Stimulated activated CD4-positive, alpha-beta T cell treated with anti-CD3 and anti-CD28 coated beads, Interleukin-15, amount 100 ng/mL, for 24 hours (primary cell): ENCODE data around the gene ABHD8.

Source experiments
- DNase-seq: peaks from one replicate; pipeline ENCODE4 v3.0.0-alpha.2; 2020

Gene ABHD8, protein sequence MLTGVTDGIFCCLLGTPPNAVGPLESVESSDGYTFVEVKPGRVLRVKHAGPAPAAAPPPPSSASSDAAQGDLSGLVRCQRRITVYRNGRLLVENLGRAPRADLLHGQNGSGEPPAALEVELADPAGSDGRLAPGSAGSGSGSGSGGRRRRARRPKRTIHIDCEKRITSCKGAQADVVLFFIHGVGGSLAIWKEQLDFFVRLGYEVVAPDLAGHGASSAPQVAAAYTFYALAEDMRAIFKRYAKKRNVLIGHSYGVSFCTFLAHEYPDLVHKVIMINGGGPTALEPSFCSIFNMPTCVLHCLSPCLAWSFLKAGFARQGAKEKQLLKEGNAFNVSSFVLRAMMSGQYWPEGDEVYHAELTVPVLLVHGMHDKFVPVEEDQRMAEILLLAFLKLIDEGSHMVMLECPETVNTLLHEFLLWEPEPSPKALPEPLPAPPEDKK

GRCh38 chr19:17303167-17303939, at the start of gene ABHD8:
TSS of gene ABHD8 (minus strand) at chr19:17303425. CDS start at chr19:17301616, 1,809 bp downstream.
- peak; percentile 96 for DNase-seq

- no peak for DNase-seq
These were observed 49.5 kb upstream of the ABHD8 start for GRCh38 chr19:17352608-17353280.

DNA sequence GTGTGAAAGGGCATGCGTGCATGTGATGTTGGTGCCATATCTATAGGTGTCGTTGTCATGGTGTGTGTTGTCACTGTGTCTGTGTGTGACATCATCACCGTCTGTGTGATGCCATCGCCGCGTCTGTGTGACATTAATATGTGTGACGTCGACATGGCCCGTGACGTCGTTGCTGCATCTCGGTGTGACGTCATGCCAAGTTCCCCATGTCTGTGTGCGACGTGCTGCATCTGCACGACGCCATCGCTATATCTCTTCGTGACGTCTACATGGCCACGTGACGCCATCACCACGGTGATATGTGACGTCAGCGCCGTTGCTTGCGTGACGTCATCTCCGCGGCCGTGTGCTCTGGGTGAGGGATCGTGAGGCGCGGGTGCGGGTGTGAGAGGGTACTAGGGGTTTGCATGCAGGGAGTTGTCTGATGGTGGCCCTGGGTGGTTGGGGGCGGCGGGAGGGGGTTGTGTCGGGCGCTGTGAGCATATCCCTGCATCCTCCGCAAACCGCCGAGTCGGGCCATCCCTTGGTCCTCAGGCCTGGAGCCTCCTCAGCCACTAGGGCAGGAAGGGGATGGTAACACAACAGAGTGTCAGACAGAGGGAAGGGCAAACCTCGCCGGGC, 48.7 kb upstream of the ABHD8 start:
- DNase-seq: no peak

DNA sequence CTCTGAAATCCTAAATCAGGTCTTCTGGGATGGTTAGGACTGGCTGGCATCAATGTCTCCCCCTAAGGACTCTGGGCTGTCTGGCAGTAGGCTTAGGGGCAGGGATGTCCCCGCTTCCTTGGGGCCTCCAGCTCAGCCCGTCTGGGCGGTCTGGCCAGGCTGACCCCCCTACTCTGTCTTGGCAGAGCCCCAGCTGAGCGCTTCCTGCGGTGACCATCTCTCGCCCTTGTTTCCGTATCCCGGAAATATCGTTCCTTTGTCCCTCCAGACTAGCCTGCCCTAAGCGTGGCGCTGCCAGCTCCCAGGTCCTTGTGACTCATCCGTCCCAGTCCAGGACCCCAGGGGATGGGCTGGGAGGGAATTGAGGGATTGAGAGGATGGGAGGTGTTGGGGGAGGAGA, 45.5 kb upstream of the ABHD8 start:
- no peak for DNase-seq

GRCh38 chr19:17347877-17348276, 44.7 kb upstream of the ABHD8 start:
- no peak for DNase-seq

GRCh38 chr19:17347361-17347760, 44.1 kb upstream of the ABHD8 start:
- DNase-seq: no peak

DNA sequence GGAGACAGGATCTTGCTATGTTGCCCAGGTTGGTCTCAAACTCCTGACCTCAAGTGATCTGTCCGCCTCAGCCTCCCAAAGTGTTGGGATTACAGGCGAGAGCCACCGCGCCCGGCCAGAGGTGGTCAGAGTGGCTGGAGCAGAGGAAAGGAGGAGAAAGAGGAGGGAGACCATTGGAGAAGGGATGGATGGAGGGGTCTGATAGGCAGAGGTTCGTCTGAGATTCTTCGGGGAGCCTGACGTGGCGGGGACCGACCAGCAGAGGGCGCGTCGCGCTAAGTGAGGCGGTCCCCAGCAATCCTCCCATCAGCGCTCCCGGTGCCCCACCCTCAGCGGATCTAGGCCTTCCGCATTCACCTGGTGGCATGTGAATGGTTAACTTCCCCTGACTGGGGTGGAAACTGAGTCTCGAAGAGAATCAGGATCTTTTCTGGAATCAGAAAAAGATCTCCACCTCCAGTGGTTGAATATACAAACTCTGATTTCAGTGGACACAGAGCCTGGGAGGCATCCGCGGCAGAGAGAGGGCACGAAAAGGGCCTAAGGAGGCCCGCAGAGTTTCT, 43.0 kb upstream of the ABHD8 start:
- DNase-seq: peak; percentile 87

DNA sequence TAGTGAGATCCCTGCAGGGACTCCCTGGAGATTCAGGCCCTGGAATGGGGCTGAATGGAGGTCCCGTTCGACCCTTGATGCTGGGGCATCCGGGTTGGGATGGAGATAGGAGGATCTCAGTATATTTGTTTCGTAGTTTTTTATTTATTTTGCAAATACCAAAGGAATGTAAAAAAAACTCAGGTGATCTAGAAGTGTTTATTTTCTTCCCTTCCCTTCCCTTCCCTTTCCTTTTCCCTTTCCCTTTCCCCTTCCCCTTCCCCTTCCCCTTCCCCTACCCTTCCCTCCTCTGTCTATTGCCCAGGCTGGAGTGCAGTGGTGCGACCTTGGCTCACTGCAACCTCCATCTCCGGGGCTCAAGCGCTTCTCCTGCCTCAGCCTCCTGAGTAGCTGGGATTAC, 38.6 kb upstream of the ABHD8 start:
- no peak for DNase-seq

GRCh38 chr19:17341386-17341785, 38.2 kb upstream of the ABHD8 start:
- no peak for DNase-seq

GRCh38 chr19:17340871-17341357, 37.7 kb upstream of the ABHD8 start:
- no peak for DNase-seq

- no peak for DNase-seq
These were observed 37.2 kb upstream of the ABHD8 start for GRCh38 chr19:17340302-17340870.

DNA sequence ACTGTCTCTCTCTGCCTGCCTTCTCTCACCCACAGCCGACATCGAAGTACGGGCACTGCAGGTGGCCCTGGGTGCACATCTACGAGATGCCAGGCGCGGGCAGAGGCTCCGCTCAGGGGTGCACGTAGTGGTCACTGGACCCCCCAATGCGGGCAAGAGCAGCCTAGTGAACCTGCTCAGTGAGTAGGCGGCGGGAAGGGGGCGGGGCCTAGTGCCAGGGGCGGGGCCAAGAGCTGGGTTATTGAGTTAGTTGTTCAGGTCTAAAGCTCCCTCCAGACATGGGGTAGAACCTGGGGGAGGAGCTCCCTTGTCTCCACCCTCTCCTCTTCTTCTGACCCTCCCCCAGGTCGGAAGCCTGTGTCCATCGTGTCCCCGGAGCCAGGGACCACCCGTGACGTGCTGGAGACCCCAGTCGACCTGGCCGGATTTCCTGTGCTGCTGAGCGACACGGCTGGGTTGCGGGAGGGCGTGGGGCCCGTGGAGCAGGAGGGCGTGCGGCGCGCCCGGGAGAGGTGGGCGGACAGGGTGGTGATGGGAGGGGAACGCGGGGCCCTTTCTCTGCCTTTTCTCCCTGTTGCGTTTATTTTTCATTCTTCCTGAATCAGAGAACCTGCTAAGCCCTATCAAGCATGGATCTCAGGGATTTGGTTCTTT, 36.0 kb upstream of the ABHD8 start:
- DNase-seq: peak; percentile 72

GRCh38 chr19:17338433-17339078, 35.3 kb upstream of the ABHD8 start:
- DNase-seq: no peak

DNA sequence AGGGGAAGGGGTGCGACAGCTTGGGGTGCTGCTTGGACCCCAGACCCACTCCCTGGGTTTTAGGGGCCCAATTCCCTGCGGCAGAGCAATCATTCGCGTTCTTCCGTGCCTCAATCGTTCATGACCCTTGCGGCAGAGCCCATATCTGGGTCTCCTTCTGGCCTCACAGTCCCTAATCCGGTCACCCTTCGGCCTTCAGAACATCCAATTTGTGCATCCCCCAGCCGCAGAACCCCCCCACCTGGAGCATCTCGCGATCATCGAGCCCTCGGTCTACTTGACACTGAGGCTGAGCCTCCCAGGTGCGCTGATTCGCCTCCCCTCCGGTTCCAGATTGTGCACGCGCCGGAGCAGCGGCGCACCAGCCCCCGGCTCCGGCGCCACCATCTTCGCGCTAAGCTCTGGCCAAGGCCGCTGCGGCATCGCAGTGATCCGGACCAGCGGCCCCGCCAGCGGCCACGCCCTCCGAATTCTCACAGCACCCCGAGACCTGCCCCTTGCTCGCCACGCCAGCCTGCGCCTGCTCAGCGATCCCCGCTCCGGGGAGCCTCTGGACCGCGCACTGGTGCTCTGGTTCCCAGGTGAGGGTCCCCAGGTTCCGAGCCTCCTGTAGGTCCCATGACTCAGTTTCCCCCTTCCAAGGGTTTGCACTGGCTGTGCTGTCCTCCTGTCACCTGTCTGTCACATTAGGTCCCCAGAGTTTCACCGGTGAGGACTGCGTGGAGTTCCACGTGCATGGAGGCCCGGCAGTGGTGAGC, 34.6 kb upstream of the ABHD8 start:
- peak; percentile 73 for DNase-seq

GRCh38 chr19:17336872-17337674, 33.8 kb upstream of the ABHD8 start, which contains the start of gene GTPBP3:
TSS of gene GTPBP3 (plus strand) at chr19:17337553. CDS start at chr19:17337612, 59 bp downstream.
- DNase-seq: peak; percentile 99

DNA sequence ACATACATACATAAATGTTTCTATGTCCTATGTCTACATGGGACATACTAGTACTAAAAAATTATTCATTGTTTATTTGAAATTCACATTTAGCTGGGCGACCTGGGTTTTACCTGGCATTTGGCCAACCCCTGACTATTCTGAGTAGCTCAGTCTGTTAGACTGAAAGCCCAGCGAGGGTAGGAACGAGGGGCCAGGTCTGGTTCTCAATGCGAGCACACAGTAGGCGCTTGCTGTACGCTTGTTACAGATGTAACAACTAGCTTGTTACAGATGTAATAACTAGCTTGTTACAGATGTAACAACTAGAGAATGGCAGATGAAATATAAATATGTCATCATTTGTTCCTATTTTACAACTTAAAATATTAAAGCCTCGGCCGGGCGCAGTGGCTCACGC, 32.4 kb upstream of the ABHD8 start:
- no peak for DNase-seq

- peak; percentile 98 for DNase-seq
These were observed 31.5 kb upstream of the ABHD8 start, which contains the start of gene ANO8 for GRCh38 chr19:17334414-17335409. TSS of gene ANO8 (minus strand) at chr19:17334855. CDS start at chr19:17334670, 185 bp downstream.
